K562 (cell line): ENCODE results near the gene ANXA1. TPM values are rescaled to one million over a fixed set of nuclear protein-coding genes. Genes with fewer than 3 reads are reported as not detected.

ENCODE experiments used
- ATAC-seq: fragments of 200-7000 bp; cut with Tn5 transposase; 3 replicates; pipeline ENCODE4 v1.9.1; 2020; ENCODE audit warnings: moderate library complexity
- BruUV-seq: library from RNA; stranded (reverse); fragments of 400-500 nt; replicated peaks from 2 replicates; lab custom pipeline; 2021; lab: Mats Ljungman, UMichigan
- CTCF ChIA-PET: fragments of 300-600 bp; formaldehyde crosslinking; extraction: SDS; loops from one replicate; lab custom pipeline; 2021; ENCODE audit warnings: low intra/inter-chr PET ratio; lab: Yijun Ruan, JAX
- POLR2A ChIA-PET: fragments of 300-600, 350-650 bp; sonication (Branson Sonifier 250); formaldehyde crosslinking; extraction: SDS; loops from one replicate; lab custom pipeline; 2021; ENCODE audit warnings: antibody characterized with exemption, inconsistent platforms; lab: Yijun Ruan, JAX
- DNase-seq, 4 experiments: peaks; one replicate each; pipeline versions ENCODE4 v3.0.0 to v3.0.0-alpha.2; 2011 to 2018; ENCODE audit warnings: low spot score in 3 of 4, mixed read lengths in 3 of 4; ENCODE audit errors: extremely low read depth in 1 of 4
- FAIRE-seq: peaks from 2 replicates; lab custom pipeline; 2011; peaks lifted over from hg19 to GRCh38; lab: Jason Lieb, UNC
- H2AFZ ChIP-seq: 2 replicates; pipeline ENCODE4 v1.6.0; 2011; ENCODE audit warnings: low read depth, low read length, control low read depth, inconsistent platforms
- H3K27ac ChIP-seq: fragments of 200-600 bp; 3 replicates; pipeline ENCODE4 v1.8.0; 2011; ENCODE audit warnings: low read depth, mild to moderate bottlenecking, control low read depth, inconsistent platforms, low read length, moderate library complexity, mixed read lengths; ENCODE audit errors: extremely low read depth
- H3K27me3 ChIP-seq, 2 experiments: fragments of 300-600 bp in 1 of 2; 2 replicates in 1 of 2; 3 replicates in 1 of 2; pipeline versions ENCODE4 v1.6.0 to v1.8.0; 2011; ENCODE audit warnings: inconsistent platforms in 2 of 2, low read length in 2 of 2, mild to moderate bottlenecking in 1 of 2, mixed read lengths in 1 of 2, moderate library complexity in 1 of 2; ENCODE audit not compliant: control insufficient read depth in 2 of 2, insufficient read depth in 2 of 2
- H3K36me3 ChIP-seq: fragments of 300-600 bp; 3 replicates; pipeline ENCODE4 v1.8.0; 2011; ENCODE audit warnings: mild to moderate bottlenecking, low read length, inconsistent platforms; ENCODE audit not compliant: control insufficient read depth, insufficient read depth
- H3K4me1 ChIP-seq, 2 experiments: fragments of 200-600 bp in 1 of 2; replicated peaks in 1 of 2; 2 replicates in 1 of 2; 3 replicates in 1 of 2; pipeline versions ENCODE4 v1.5.1 to v1.8.0; 2011; ENCODE audit warnings: inconsistent platforms in 2 of 2, low read length in 2 of 2, mild to moderate bottlenecking in 1 of 2, mixed read lengths in 1 of 2, moderate library complexity in 1 of 2; ENCODE audit not compliant: control insufficient read depth in 2 of 2, insufficient read depth in 2 of 2
- H3K4me2 ChIP-seq: 2 replicates; pipeline ENCODE4 v1.6.1; 2011; ENCODE audit warnings: low read length, control low read depth, inconsistent platforms, mixed read lengths; ENCODE audit not compliant: insufficient read depth
- H3K4me3 ChIP-seq: fragments of 200-600 bp; sonication (generic), shearing (Covaris generic); 2 replicates; pipeline ENCODE4 v1.5.1; 2016; ENCODE audit warnings: control low read depth, inconsistent platforms
- H3K79me2 ChIP-seq: fragments of 200-600 bp; 3 replicates; pipeline ENCODE4 v1.8.0; 2011; ENCODE audit warnings: low read length, inconsistent platforms; ENCODE audit not compliant: control insufficient read depth, insufficient read depth
- H3K9ac ChIP-seq, 2 experiments: 2 replicates each; pipeline versions ENCODE4 v1.6.0 to v1.6.1; 2011; ENCODE audit warnings: low read depth in 2 of 2, low read length in 2 of 2, control low read depth in 1 of 2, inconsistent platforms in 1 of 2, mild to moderate bottlenecking in 1 of 2, mixed read lengths in 1 of 2; ENCODE audit not compliant: insufficient read depth in 1 of 2
- H3K9me1 ChIP-seq: one replicate; pipeline ENCODE4 v1.6.0; 2011; ENCODE audit warnings: inconsistent platforms, mild to moderate bottlenecking, low read length, moderate library complexity; ENCODE audit not compliant: control insufficient read depth, insufficient read depth
- H3K9me3 ChIP-seq: replicated peaks from 2 replicates; pipeline ENCODE4 v1.5.1; 2011; ENCODE audit warnings: low read depth, low read length, inconsistent platforms; ENCODE audit not compliant: control insufficient read depth, insufficient read depth
- H4K20me1 ChIP-seq: replicated peaks from 2 replicates; pipeline ENCODE4 v1.6.1; 2011; ENCODE audit warnings: low read length, inconsistent platforms, mixed read lengths; ENCODE audit not compliant: control insufficient read depth, insufficient read depth
- PBX2 ChIP-seq, 2 experiments: IDR thresholded peaks in 1 of 2; conservative IDR thresholded peaks in 1 of 2; 2 replicates each; pipeline ENCODE4 v1.6.1; 2016; ENCODE audit warnings: low read depth in 2 of 2, mild to moderate bottlenecking in 1 of 2, missing compliant biosample characterization in 1 of 2, missing genetic modification characterization in 1 of 2, moderate library complexity in 1 of 2
- RAD21 ChIP-seq, 2 experiments: fragments of 250-450 bp in 1 of 2; fragments of 450-650 bp in 1 of 2; sonication (Bioruptor Pico) in 1 of 2; formaldehyde crosslinking in 1 of 2; IDR thresholded peaks in 1 of 2; conservative IDR thresholded peaks in 1 of 2; 2 replicates each; pipeline versions ENCODE4 v1.4.0 to v1.8.0; 2020 to 2022; ENCODE audit warnings: mild to moderate bottlenecking in 2 of 2, moderate library complexity in 1 of 2
- REST ChIP-seq, 2 experiments: fragments of 450-650 bp; formaldehyde crosslinking in 1 of 2; IDR thresholded peaks; 2 replicates each; pipeline versions ENCODE4 v1.4.0 to v1.6.1; 2014 to 2020; ENCODE audit warnings: mild to moderate bottlenecking in 2 of 2, borderline replicate concordance in 1 of 2, low read depth in 1 of 2
- SMC3 ChIP-seq: conservative IDR thresholded peaks from 2 replicates; pipeline ENCODE4 v1.6.1; 2011; ENCODE audit warnings: low read depth, low read length, improper control_type of control experiment; ENCODE audit not compliant: insufficient read depth
- WGBS: fragments of 100-300 bp; shearing (Covaris generic); methylation state at CpG from one replicate; pipeline ENCODE4 v1.1.6; 2016; ENCODE audit warnings: low coverage, mixed read lengths; ENCODE audit not compliant: insufficient coverage; ENCODE audit errors: missing lambda C conversion rate; 5-methylcytosine and 5-hydroxymethylcytosine counted together
- in situ Hi-C: fragments of 300-500 bp; cut with MboI; formaldehyde crosslinking; loops from 4 replicates; pipeline ENCODE4 v1.15.0; 2018; ENCODE audit warnings: inconsistent platforms, mixed read lengths
- intact Hi-C: fragments of 100-400 bp; cut with micrococcal nuclease; formaldehyde crosslinking; loops from 2 replicates; pipeline ENCODE4 v1.14.2; 2022
- polyA plus RNA-seq, 8 experiments: library from polyadenylated mRNA; depleted of rRNA in 4 of 8; stranded (reverse) in 5 of 8; unstranded in 3 of 8; fragments of >200 nt; fragmentation: Nextera tagmentation in 2 of 8; fragmentation: Illumina TruSeq in 1 of 8; extraction: Ambion mirVana in 2 of 8; extraction: Trizol in 1 of 8; gene quantifications; 2 replicates each; pipeline versions ENCODE4 v1.2.1 to v1.2.3, GENCODE V29; 2011 to 2014; ENCODE audit warnings: inconsistent platforms in 1 of 8, missing spikeins in 1 of 8
- total RNA-seq, 7 experiments: library from RNA; depleted of rRNA in 6 of 7; stranded (reverse); fragments of >200 nt in 6 of 7; fragmentation: Illumina TruSeq in 2 of 7; extraction: Trizol in 2 of 7; gene quantifications; 2 replicates each; pipeline versions ENCODE4 v1.2.1 to v1.2.3, GENCODE V29; 2011 to 2021; ENCODE audit warnings: low replicate concordance in 1 of 7

The ANXA1 gene
- total and polyA plus RNA-seq, 9 of the 15 experiments (the other 6 are each of a cell fraction or from before 2014, with no cell fraction given): 406 to 1,298 (median 620) TPM

- intact Hi-C loops (loop anchor here (2.0 to 10.0 kb wide), 5 partner anchors 68 to 1544 kb away; no protein-coding TSS in a partner anchor), in situ Hi-C loops (loop anchor here (25.0 kb wide), 1 partner anchor 1361 kb away; no protein-coding TSS in a partner anchor)
- H3K27me3 ChIP-seq: no peaks in the 10 kb centered on the region
- BruUV-seq: no TSS peak
- H3K4me3 ChIP-seq: no peak overlapping the region
- ChIA-PET POLR2A (no interaction called here), CTCF (interaction anchor here (0.5 to 1.8 kb wide), 9 partner anchors 52 to 1542 kb away, joined by 3 to 11 read pairs (median 4); no protein-coding TSS in a partner anchor)
- no peaks in the 10 kb centered on the region for H3K9me1 ChIP-seq
- no peaks in the 10 kb centered on the region for H3K9me3 ChIP-seq
- peak in 3 of 4 experiments; percentile 8 to 43 (median 13) for DNase-seq
- WGBS: 7% methylated on average over 7 of the region's 9 CpGs
- no peak overlapping the region for H3K9ac ChIP-seq
- H4K20me1 ChIP-seq: no peaks in the 10 kb centered on the region
- no peaks in the 10 kb centered on the region for H3K36me3 ChIP-seq
- no peak overlapping the region for H3K4me2 ChIP-seq
- FAIRE-seq: peak; percentile 58
- ATAC-seq: peak; percentile 86
- no peaks in the 10 kb centered on the region for H3K4me1 ChIP-seq
- H3K27ac ChIP-seq: no peak overlapping the region
- no peaks in the 10 kb centered on the region for H3K79me2 ChIP-seq
- 0 out of 2 replicates have a peak overlapping the region, but pooled peaks have one; percentile 23 for H2AFZ ChIP-seq
- TF ChIP-seq PBX2 (CRISPR knock-in tag; IDR thresholded peaks at IDR 0.05; ENCODE audit: low read depth) (no peak), PBX2 (tag; conservative IDR thresholded peaks at IDR 0.05; ENCODE audit: low read depth) (no peak), SMC3 (0 out of 2 replicates have a peak, but pooled peaks have one; percentile 12), REST (IDR thresholded peaks at IDR 0.05; ENCODE audit: borderline replicate concordance) (peak; percentile 40; the same call in 1 of the 2 replicates), REST (CRISPR knock-in tag; IDR thresholded peaks at IDR 0.05; ENCODE audit: low read depth) (no peak), RAD21 (CRISPR knock-in tag; conservative IDR thresholded peaks at IDR 0.05 in 1 of 2, IDR thresholded peaks at IDR 0.05 in 1 of 2) (peak; percentile 60 to 65)
Observed at GRCh38 chr9:73200694-73201452, 49.2 kb downstream of the ANXA1 start.
